GM21423 (cell line): Measurements from ENCODE around the gene ZNF43.
"Not testable (repeated sequence)": the region's sequence is repeated elsewhere in the genome, so short reads cannot be mapped to it uniquely, and the experiment has no call there.

Source experiments
- ATAC-seq: cut with Tn5 transposase; IDR thresholded peaks from one replicate; pipeline ENCODE4 v1.9.1; 2021; ENCODE audit warnings: mild to moderate bottlenecking, moderate library complexity; ENCODE audit not compliant: unreplicated experiment

ZNF43 gene

DNA sequence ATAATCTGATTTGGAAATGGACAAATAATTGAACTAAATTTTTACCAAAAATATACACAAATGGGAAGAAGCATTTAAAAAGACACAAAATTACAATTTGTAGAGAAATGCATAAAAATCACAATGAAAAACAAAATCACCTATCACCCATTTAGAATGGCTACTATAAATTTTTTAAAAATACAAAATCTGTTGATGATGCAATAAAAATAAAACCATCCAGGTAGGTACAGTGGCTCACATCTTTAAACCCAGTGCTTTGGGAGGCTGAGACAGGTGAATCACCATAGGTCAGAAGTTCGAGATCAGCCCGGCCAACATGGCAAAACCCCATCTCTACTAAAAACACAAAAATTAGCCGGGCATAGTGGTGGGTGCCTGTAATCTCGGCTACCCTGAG, 23.5 kb downstream of the ZNF43 start:
- no peak for ATAC-seq

DNA sequence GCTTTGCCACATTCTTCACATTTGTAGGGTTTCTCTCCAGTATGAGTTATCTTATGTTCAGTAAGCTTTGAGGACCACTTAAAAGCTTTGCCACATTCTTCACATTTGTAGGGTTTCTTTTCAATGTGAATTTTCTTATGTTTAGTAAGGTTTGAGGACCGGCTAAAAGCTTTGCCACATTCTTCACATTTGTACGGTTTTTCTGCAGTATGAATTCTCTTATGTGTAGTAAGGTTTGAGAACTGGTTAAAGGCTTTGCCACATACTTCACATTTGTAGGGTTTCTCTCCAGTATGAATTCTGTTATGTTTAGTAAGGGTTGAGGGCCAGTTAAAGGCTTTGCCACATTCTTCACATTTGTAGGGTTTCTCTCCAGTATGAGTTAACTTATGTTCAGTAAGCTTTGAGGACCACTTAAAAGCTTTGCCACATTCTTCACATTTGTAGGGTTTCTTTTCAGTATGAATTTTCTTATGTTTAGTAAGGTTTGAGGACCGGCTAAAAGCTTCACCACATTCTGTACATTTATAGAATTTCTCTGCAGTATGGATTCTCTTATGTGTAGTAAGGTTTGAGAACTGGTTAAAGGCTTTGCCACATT, 27.5 kb downstream of the ZNF43 start:
- not testable (repeated sequence) for ATAC-seq

DNA sequence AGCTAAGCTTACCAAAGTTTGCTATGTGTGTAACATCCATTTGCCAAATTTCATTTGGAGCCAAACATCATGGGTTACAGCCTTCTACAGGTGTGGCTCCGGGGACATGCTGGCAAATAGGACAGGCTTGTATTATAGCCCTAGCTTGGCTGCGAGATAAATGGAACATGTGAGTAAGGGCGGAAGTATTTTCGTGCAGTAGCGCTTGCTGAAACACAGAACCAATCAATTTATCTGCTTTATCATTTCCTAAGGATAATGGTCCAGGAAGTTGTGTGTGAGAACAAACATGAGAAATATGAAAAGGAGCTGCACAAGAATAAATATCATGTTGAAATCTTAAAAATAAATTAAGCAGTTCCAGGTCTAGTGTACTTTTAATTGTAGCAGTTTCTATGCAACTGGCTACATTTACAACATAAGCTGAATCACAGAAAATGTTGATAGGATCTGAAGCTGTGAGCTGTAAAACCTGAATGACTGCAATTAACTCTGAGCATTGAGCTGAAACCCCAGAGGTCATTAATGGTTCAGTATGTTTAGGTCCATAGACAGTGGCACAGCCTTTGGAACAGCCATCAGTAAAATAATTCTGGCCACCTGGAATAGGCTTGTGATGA, 46.4 kb downstream of the ZNF43 start:
- ATAC-seq = no peak

DNA sequence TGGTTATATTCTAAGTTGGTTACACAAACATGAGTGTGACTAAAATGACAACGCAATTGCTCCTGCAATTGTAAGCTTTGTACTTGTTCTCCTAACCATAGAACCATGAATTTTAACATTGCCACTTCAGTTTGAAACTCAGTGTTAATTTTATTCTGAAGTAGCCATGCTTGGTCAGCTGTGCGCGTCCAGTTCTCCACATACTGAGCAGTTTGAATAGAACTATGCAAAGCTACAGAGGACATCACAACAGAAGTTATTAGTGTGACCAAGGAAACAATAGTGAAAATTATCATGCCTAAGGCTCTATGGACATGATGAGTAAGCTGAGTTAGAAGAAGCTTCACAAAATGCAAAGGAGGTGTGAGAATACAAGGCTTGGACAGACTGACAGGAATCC, 49.0 kb downstream of the ZNF43 start:
- ATAC-seq = no peak

DNA sequence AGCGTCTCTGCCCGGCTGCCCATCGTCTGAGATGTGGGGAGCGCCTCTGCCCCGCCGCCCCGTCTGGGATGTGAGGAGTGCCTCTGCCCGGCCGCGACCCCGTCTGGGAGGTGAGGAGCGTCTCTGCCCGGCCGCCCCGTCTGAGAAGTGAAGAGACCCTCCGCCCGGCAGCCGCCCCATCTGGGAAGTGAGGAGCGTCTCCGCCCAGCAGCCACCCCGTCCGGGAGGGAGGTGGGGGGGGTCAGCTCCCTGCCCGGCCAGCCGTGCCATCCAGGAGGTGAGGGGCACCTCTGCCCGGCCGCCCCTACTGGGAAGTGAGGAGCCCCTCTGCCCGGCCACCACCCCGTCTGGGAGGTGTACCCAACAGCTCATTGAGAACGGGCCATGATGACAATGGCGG, 60.2 kb downstream of the ZNF43 start:
- not testable (repeated sequence) for ATAC-seq

DNA sequence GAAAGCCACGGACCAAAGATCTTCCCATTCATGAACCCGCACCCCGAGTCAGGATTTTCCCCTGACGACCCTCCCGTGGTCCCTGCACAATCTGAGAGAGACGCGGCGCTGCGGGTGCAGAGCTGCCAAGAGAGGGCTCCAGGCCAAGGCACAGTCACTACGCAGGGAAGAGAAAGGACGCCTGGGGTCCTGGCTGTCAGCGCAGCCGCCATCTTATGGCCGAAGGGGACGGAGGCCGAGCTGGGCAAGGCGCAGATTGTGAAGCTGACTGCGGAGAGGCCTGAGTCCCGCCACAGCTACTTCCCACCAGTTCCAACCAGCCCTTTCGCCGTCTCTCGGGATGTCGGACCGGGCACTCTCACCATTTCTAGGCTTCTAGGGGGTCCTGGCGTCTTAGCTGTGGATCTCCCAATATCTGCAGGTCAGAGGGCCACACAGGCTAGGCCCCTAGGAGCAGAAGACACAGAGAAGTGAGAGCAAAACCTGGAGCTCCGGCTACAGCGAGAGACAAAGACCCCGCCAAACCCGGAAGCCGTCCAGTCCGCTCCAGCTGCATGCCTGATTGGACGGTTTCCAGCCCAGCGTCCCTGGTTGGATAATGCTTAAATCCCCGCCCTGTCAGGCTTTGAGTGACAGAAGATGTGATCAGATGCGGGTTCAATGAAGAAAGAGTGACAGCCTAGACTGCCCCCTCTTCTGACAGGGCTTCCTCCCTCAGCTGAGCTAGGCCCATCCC, 68.7 kb downstream of the ZNF43 start, which contains the start of gene ZNF100:
Gene ZNF100 (minus strand): TSS at position 515 of the 736 bp plus-strand sequence. CDS start 150 bp downstream, at position 365.
- peak; percentile 90 for ATAC-seq

DNA sequence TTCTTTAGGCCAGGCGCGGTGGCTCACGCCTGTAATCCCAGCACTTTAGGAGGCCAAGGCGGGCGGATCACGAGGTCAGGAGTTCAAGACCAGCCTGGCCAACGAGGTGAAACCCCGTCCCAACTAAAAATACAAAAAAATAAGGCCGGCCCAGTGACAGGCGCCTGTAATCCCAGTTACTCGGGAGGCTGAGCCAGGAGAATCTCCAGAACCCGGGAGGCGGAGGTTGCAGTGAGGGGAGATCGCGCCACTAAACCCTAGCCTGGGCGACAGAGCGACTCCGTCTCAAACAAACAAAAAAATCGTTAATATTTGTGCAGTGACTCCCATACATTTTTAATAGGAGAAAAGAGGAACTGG, 69.3 kb downstream of the ZNF43 start:
- ATAC-seq = not testable (repeated sequence)

DNA sequence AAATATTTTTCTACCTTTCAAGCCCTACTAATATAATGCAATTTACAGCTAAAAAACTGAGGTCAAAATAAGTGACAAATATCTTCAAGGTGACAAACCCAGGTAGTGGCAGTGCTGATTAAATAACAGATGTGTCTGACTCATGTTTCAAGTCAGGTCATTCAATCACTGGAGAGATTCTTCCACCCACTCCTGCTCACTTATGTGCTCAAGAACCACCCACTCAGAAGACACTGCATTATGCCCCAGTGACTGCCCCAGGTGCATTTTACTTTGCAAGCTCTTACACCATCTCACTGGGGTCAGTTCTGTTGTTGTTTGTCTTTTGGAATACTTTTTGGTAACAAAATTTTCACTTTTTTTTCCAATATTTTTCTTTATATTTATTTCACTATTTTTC, 70.8 kb downstream of the ZNF43 start:
- ATAC-seq = no peak

DNA sequence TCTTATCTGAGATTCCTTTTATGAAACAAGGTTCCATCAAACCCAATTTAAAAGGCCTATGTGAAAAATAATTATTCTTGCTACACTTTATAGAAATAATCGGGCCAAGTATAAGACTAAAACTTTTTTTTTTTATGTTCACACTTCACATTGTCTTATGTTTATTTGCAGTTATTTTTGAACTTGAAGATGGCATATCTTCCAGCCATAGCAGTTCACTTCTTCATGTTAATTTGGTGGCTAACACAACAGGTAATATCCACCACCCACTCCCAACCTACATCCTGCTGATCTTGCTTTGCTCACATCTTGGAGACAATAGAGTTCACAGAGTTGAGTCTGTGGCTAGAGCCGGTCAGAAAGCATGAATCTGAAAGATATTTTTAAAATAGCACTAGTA, 74.4 kb downstream of the ZNF43 start:
- ATAC-seq = not testable (repeated sequence)

DNA sequence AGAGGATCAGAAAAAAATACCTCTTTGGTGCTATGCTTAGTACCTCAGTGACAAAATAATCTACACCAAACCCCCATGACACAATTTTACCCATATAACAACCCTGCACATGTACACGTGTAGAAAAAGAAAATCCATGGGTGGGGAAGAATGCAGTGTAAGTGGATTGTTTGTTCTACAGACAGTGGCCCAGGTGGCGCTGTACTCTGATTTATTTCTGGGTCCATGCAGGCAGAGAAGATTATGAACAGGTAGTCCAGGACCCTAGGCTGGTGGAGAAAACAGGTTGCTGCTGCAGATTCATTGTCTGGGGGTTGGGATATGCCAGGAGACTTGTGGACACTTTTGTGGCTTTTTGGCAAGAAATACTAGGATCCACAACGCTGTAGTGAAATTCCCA, 77.7 kb downstream of the ZNF43 start:
- ATAC-seq = no peak

DNA sequence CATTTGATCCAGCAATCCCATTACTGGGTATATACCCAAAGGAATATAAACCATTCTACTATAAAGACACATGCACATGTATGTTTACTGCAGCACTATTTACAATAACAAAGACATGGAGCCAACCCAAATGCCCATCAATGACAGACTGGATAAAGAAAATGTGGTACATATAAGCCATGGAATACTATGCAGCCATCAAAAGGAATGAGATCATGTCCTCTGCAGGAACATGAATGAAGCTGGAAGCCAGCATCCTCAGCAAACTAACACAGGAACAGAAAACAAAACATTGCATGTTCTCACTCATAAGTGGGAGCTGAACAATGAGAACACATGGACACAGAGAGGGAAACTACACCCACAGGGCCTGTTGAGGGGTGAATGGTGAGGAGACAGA, 80.4 kb downstream of the ZNF43 start:
- ATAC-seq = not testable (repeated sequence)
